HepG2 (cell line): ENCODE measurements around the gene ACTN1. TPM values are rescaled to one million over a fixed set of nuclear protein-coding genes. Genes with fewer than 3 reads are reported as not detected.

Source experiments
- ATAC-seq: fragments of 200-7000 bp; cut with Tn5 transposase; 3 replicates; pipeline ENCODE4 v1.9.1; 2020; ENCODE audit warnings: mild to moderate bottlenecking, moderate library complexity
- BruUV-seq: library from RNA; stranded (reverse); fragments of 400-500 nt; replicated peaks from 2 replicates; lab custom pipeline; 2021; lab: Mats Ljungman, UMichigan
- CTCF ChIA-PET: fragments of 300-600 bp; formaldehyde crosslinking; extraction: SDS; loops from one replicate; lab custom pipeline; 2021; ENCODE audit warnings: low total read pairs, inconsistent platforms, low intra/inter-chr PET ratio; lab: Yijun Ruan, JAX
- POLR2A ChIA-PET: fragments of 350-600 bp; sonication (Branson Sonifier 250); formaldehyde crosslinking; loops from one replicate; lab custom pipeline; 2020; ENCODE audit warnings: antibody characterized with exemption, inconsistent platforms; lab: Yijun Ruan, JAX
- DNase-seq: peaks from one replicate; pipeline ENCODE4 v3.0.0-alpha.2; 2015; ENCODE audit warnings: low spot score
- FAIRE-seq: peaks from 3 replicates; lab custom pipeline; 2011; peaks lifted over from hg19 to GRCh38; lab: Jason Lieb, UNC
- H2AFZ ChIP-seq: one replicate; pipeline ENCODE4 v1.6.1; 2011; ENCODE audit warnings: low read length, inconsistent platforms
- H3K27ac ChIP-seq: fragments of 300-600 bp; 3 replicates; pipeline ENCODE4 v1.8.0; 2011; ENCODE audit warnings: mixed run types, mild to moderate bottlenecking, mixed read lengths, low read length, inconsistent platforms; ENCODE audit not compliant: insufficient read depth; ENCODE audit errors: extremely low read length
- H3K27me3 ChIP-seq, 2 experiments: fragments of 200-600 bp in 1 of 2; 2 replicates in 1 of 2; 3 replicates in 1 of 2; pipeline versions ENCODE4 v1.6.0 to v1.8.0; 2011; ENCODE audit warnings: low read length in 2 of 2, mild to moderate bottlenecking in 2 of 2, moderate library complexity in 2 of 2, inconsistent platforms in 1 of 2; ENCODE audit not compliant: insufficient read depth in 2 of 2, control insufficient read depth in 1 of 2
- H3K36me3 ChIP-seq, 2 experiments: fragments of 200-600 bp in 1 of 2; replicated peaks in 1 of 2; 2 replicates in 1 of 2; 3 replicates in 1 of 2; pipeline versions ENCODE4 v1.5.1 to v1.8.0; 2011; ENCODE audit warnings: low read length in 2 of 2, inconsistent platforms in 1 of 2; ENCODE audit not compliant: insufficient read depth in 2 of 2, control insufficient read depth in 1 of 2
- H3K4me1 ChIP-seq: 2 replicates; pipeline ENCODE4 v1.5.1; 2012; ENCODE audit warnings: low read length, inconsistent platforms; ENCODE audit not compliant: insufficient read depth
- H3K4me2 ChIP-seq: 2 replicates; pipeline ENCODE4 v1.6.0; 2011; ENCODE audit warnings: low read depth, low read length, inconsistent platforms
- H3K4me3 ChIP-seq, 3 experiments: fragments of 200-600 bp in 1 of 3; sonication (generic), shearing (Covaris generic) in 1 of 3; replicated peaks in 1 of 3; 2 replicates each; pipeline ENCODE4 v1.5.1; 2011 to 2016; ENCODE audit warnings: low read length in 3 of 3, inconsistent platforms in 2 of 3, low read depth in 2 of 3, mild to moderate bottlenecking in 2 of 3, control low read depth in 1 of 3, mixed read lengths in 1 of 3; ENCODE audit not compliant: insufficient read depth in 1 of 3
- H3K79me2 ChIP-seq: one replicate; pipeline ENCODE4 v1.6.1; 2011; ENCODE audit warnings: low read length, inconsistent platforms; ENCODE audit not compliant: insufficient read depth
- H3K9ac ChIP-seq: 2 replicates; pipeline ENCODE4 v1.6.0; 2011; ENCODE audit warnings: mild to moderate bottlenecking, low read depth, low read length, inconsistent platforms; ENCODE audit not compliant: insufficient read depth
- H3K9me3 ChIP-seq: 2 replicates; pipeline ENCODE4 v1.5.1; 2012; ENCODE audit warnings: mild to moderate bottlenecking, low read length
- H4K20me1 ChIP-seq: 2 replicates; pipeline ENCODE4 v1.6.0; 2011; ENCODE audit warnings: inconsistent platforms, mild to moderate bottlenecking, low read length, moderate library complexity; ENCODE audit not compliant: insufficient read depth
- HBP1 ChIP-seq: IDR thresholded peaks from 2 replicates; pipeline ENCODE4 v1.6.1; 2016; ENCODE audit warnings: low read depth, control low read depth
- MBD4 ChIP-seq: IDR thresholded peaks from 2 replicates; pipeline ENCODE4 v1.6.1; 2012; ENCODE audit warnings: low read length, inconsistent platforms, borderline replicate concordance
- MTF1 ChIP-seq: sonication (generic); formaldehyde crosslinking; IDR thresholded peaks from 2 replicates; pipeline ENCODE4 v1.5.0; 2020; ENCODE audit warnings: missing genetic modification reagents
- RBM22 ChIP-seq: fragments of 200-400 bp; formaldehyde crosslinking; optimal IDR thresholded peaks from 2 replicates; pipeline ENCODE3; 2017; ENCODE audit warnings: mild to moderate bottlenecking, low read length, moderate library complexity
- WGBS: methylation state at CpG from one replicate; pipeline ENCODE4 v1.1.6; 2017; ENCODE audit warnings: low lambda C conversion rate; 5-methylcytosine and 5-hydroxymethylcytosine counted together
- in situ Hi-C: cut with HindIII; loops from 2 replicates; pipeline ENCODE4 v1.10.0; 2017; ENCODE audit warnings: low pct_unique_long_range_greater_than_20kb; ENCODE audit not compliant: extremely low pct_ligation_motif_present
- intact Hi-C: fragments of 100-400 bp; cut with micrococcal nuclease; formaldehyde crosslinking; loops from one replicate; pipeline ENCODE4 v1.10.0; 2022; ENCODE audit not compliant: unreplicated experiment
- polyA plus RNA-seq, 8 experiments: library from polyadenylated mRNA; depleted of rRNA in 3 of 8; stranded (reverse) in 7 of 8; unstranded in 1 of 8; fragments of >200 nt; fragmentation: Illumina TruSeq in 4 of 8; extraction: Trizol in 4 of 8; gene quantifications; 2 replicates each; pipeline versions ENCODE4 v1.2.1 to v1.2.3, GENCODE V29; 2011 to 2016; ENCODE audit warnings: low read depth in 4 of 8, missing spikeins in 1 of 8, mixed read lengths in 1 of 8; ENCODE audit not compliant: insufficient read depth in 1 of 8
- total RNA-seq, 5 experiments: library from RNA; depleted of rRNA; stranded (reverse); fragments of >200 nt; fragmentation: Illumina TruSeq; extraction: Trizol; gene quantifications; 2 replicates each; pipeline ENCODE4 v1.2.3, GENCODE V29; 2016; ENCODE audit warnings: low read depth in 1 of 5

ACTN1 gene
- total and polyA plus RNA-seq, 2 of the 13 experiments (the other 11 are each of a cell fraction or from before 2014, with no cell fraction given), result 58.6 to 162 TPM

DNA sequence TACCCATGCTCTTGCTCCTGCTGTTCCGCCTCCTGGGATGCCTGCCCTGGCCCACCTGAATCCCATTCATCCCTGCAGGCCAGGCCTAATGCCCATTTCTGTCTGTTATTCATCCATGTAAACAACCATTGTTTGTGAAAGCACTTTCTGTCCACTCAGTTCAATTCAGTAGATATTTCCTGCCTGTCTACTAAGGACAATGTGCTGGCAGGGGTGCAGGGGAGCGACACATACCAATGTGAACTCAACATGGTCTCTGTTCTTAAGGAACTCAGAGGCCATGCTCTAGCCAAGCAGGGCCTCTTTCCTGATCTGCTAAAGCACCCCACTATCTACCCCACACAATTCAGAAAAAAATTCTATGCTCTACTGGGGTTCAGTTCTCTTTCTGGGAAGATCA, 97.7 kb downstream of the ACTN1 start:
- ChIA-PET CTCF (no interaction called here), POLR2A (no interaction called here)
- FAIRE-seq, result no peak
- H3K9ac ChIP-seq, result no peak overlapping the region
- no peak overlapping the region for H3K4me3 ChIP-seq
- TF ChIP-seq MTF1, result no peak
- intact Hi-C loops, result no loop called here
- no peak for ATAC-seq
- no peaks in the 10 kb centered on the region for H3K9me3 ChIP-seq
- no peaks in the 10 kb centered on the region for H3K27me3 ChIP-seq
- no peak for DNase-seq
- no TSS peak for BruUV-seq
- no peaks in the 10 kb centered on the region for H4K20me1 ChIP-seq
- H3K79me2 ChIP-seq, result no peaks in the 10 kb centered on the region
- no peak overlapping the region for H3K4me2 ChIP-seq
- H2AFZ ChIP-seq, result no peak overlapping the region
- H3K4me1 ChIP-seq, result peaks cover 40% of the 10 kb centered on the region
- H3K27ac ChIP-seq, result no peak overlapping the region
- 97% methylated on average over 2 of the region's 2 CpGs for WGBS
- in situ Hi-C loops, result no loop called here
- peaks cover 69 to 94% of the 10 kb centered on the region in 2 experiments for H3K36me3 ChIP-seq

- H3K79me2 ChIP-seq, result no peaks in the 10 kb centered on the region
- TF ChIP-seq RBM22 (peak; percentile 63), HBP1 (CRISPR knock-in tag) (no peak), MBD4 (no peak)
- TF ChIP-seq, all 625 proteins: peak for 1
- H3K27ac ChIP-seq, result no peak overlapping the region
- FAIRE-seq, result no peak
- ATAC-seq, result no peak
- BruUV-seq, result no TSS peak
- no peaks in the 10 kb centered on the region for H3K27me3 ChIP-seq
- no peak overlapping the region for H2AFZ ChIP-seq
- H4K20me1 ChIP-seq, result no peaks in the 10 kb centered on the region
- H3K9ac ChIP-seq, result no peak overlapping the region
- no peak for DNase-seq
- H3K4me1 ChIP-seq, result peaks cover 35% of the 10 kb centered on the region
- intact Hi-C loops, result no loop called here
- H3K4me3 ChIP-seq, result no peak overlapping the region
- H3K9me3 ChIP-seq, result no peaks in the 10 kb centered on the region
- no peak overlapping the region for H3K4me2 ChIP-seq
- POLR2A ChIA-PET, result no interaction called here
- peaks cover 68 to 95% of the 10 kb centered on the region in 2 experiments for H3K36me3 ChIP-seq
- CTCF ChIA-PET, result no interaction called here
- in situ Hi-C loops, result no loop called here
- WGBS, result 99% methylated on average over 9 of the region's 9 CpGs
Observed at GRCh38 chr14:68880581-68881105, 98.5 kb downstream of the ACTN1 start.
